ENCODE measurements around the gene KCNH1.
A peak's percentile ranks its signal among the peaks of the same experiment; 100 is the strongest.

Gene KCNH1

GRCh38 chr1:211133836-211134669 lies at the start of gene KCNH1:
Gene KCNH1 (minus strand): TSS chr1:211134148. CDS start chr1:211133945, 203 bp downstream.
- H3K27me3 Mint-ChIP-seq = peaks cover 41% of the 10 kb centered on the region
- H3K9me3 Mint-ChIP-seq = no peaks in the 10 kb centered on the region
- peaks cover 8% of the 10 kb centered on the region for H3K4me1 Mint-ChIP-seq
- CTCF ChIA-PET = interaction anchor here (0.6 to 4.8 kb wide), 17 partner anchors 9 to 739 kb away, joined by 3 to 43 read pairs (median 3); no protein-coding TSS in a partner anchor
- peak; percentile 79 for DNase-seq
- no peaks in the 10 kb centered on the region for H3K36me3 Mint-ChIP-seq
- no peak within 1 kb of the TSS for H3K27ac Mint-ChIP-seq
- H3K4me3 Mint-ChIP-seq = peak within 1 kb of the TSS; percentile 54

- no peaks in the 10 kb centered on the region for H3K36me3 Mint-ChIP-seq
- H3K9me3 Mint-ChIP-seq = no peaks in the 10 kb centered on the region
- no peaks in the 10 kb centered on the region for H3K27me3 Mint-ChIP-seq
- no peak overlapping the region for H3K27ac Mint-ChIP-seq
- CTCF ChIA-PET = interaction anchor here (0.6 kb wide), 2 partner anchors 46 to 761 kb away, joined by 3 to 4 read pairs; no protein-coding TSS in a partner anchor
- DNase-seq = no peak
- H3K4me1 Mint-ChIP-seq = no peaks in the 10 kb centered on the region
- no peak overlapping the region for H3K4me3 Mint-ChIP-seq
Measured at GRCh38 chr1:211182746-211183145, 48.8 kb upstream of the KCNH1 start.

- H3K27me3 Mint-ChIP-seq = no peaks in the 10 kb centered on the region
- CTCF ChIA-PET = no interaction called here
- H3K4me1 Mint-ChIP-seq = no peaks in the 10 kb centered on the region
- DNase-seq = no peak
- H3K9me3 Mint-ChIP-seq = peaks cover 9% of the 10 kb centered on the region
- no peaks in the 10 kb centered on the region for H3K36me3 Mint-ChIP-seq
- H3K27ac Mint-ChIP-seq = no peak overlapping the region
- no peak overlapping the region for H3K4me3 Mint-ChIP-seq
Measured at GRCh38 chr1:211174375-211174774, 40.4 kb upstream of the KCNH1 start.

GRCh38 chr1:211172657-211173056 lies 38.7 kb upstream of the KCNH1 start:
- Mint-ChIP-seq H3K9me3 (peaks cover 20% of the 10 kb centered on the region), H3K4me3 (no peak overlapping the region), H3K36me3 (no peaks in the 10 kb centered on the region), H3K4me1 (no peaks in the 10 kb centered on the region), H3K27ac (no peak overlapping the region), H3K27me3 (no peaks in the 10 kb centered on the region)
- DNase-seq = no peak
- CTCF ChIA-PET = no interaction called here

- H3K27me3 Mint-ChIP-seq = no peaks in the 10 kb centered on the region
- DNase-seq = no peak
- no peaks in the 10 kb centered on the region for H3K4me1 Mint-ChIP-seq
- H3K36me3 Mint-ChIP-seq = no peaks in the 10 kb centered on the region
- no peak overlapping the region for H3K27ac Mint-ChIP-seq
- CTCF ChIA-PET = no interaction called here
- H3K9me3 Mint-ChIP-seq = peaks cover 20% of the 10 kb centered on the region
- H3K4me3 Mint-ChIP-seq = no peak overlapping the region
Measured at GRCh38 chr1:211169353-211169752, 35.4 kb upstream of the KCNH1 start.

GRCh38 chr1:211158866-211159265 lies 24.9 kb upstream of the KCNH1 start:
- H3K4me3 Mint-ChIP-seq = no peak overlapping the region
- H3K27ac Mint-ChIP-seq = no peak overlapping the region
- CTCF ChIA-PET = no interaction called here
- H3K4me1 Mint-ChIP-seq = peaks cover 5% of the 10 kb centered on the region
- H3K9me3 Mint-ChIP-seq = peaks cover 17% of the 10 kb centered on the region
- H3K27me3 Mint-ChIP-seq = no peaks in the 10 kb centered on the region
- H3K36me3 Mint-ChIP-seq = no peaks in the 10 kb centered on the region
- DNase-seq = no peak

GRCh38 chr1:211155040-211155439 lies 21.1 kb upstream of the KCNH1 start:
- Mint-ChIP-seq H3K4me1 (peaks cover 5% of the 10 kb centered on the region), H3K27me3 (no peaks in the 10 kb centered on the region), H3K9me3 (peaks cover 17% of the 10 kb centered on the region), H3K4me3 (no peak overlapping the region), H3K36me3 (no peaks in the 10 kb centered on the region), H3K27ac (no peak overlapping the region)
- DNase-seq = no peak
- CTCF ChIA-PET = interaction anchor here (0.9 kb wide), 1 partner anchor 11 kb away, joined by 3 read pairs; no protein-coding TSS in a partner anchor

GRCh38 chr1:211153932-211154331 lies 20.0 kb upstream of the KCNH1 start:
- DNase-seq = no peak
- Mint-ChIP-seq H3K27ac (no peak overlapping the region), H3K4me1 (peaks cover 5% of the 10 kb centered on the region), H3K27me3 (no peaks in the 10 kb centered on the region), H3K4me3 (no peak overlapping the region), H3K9me3 (peaks cover 15% of the 10 kb centered on the region), H3K36me3 (no peaks in the 10 kb centered on the region)
- CTCF ChIA-PET = interaction anchor here (0.7 kb wide), 1 partner anchor 1775 kb away, joined by 4 read pairs; no protein-coding TSS in a partner anchor

GRCh38 chr1:211148366-211148765 lies 14.4 kb upstream of the KCNH1 start:
- H3K4me3 Mint-ChIP-seq = no peak overlapping the region
- peaks cover 9% of the 10 kb centered on the region for H3K27me3 Mint-ChIP-seq
- no peak for DNase-seq
- CTCF ChIA-PET = no interaction called here
- no peaks in the 10 kb centered on the region for H3K9me3 Mint-ChIP-seq
- no peaks in the 10 kb centered on the region for H3K4me1 Mint-ChIP-seq
- H3K36me3 Mint-ChIP-seq = no peaks in the 10 kb centered on the region
- no peak overlapping the region for H3K27ac Mint-ChIP-seq

- H3K9me3 Mint-ChIP-seq = no peaks in the 10 kb centered on the region
- H3K27me3 Mint-ChIP-seq = peaks cover 13% of the 10 kb centered on the region
- CTCF ChIA-PET = interaction anchor here (1.3 kb wide), 1 partner anchor 12 kb away, joined by 7 read pairs; the partner anchor contains the start of gene KCNH1
- H3K36me3 Mint-ChIP-seq = no peaks in the 10 kb centered on the region
- H3K27ac Mint-ChIP-seq = no peak overlapping the region
- H3K4me3 Mint-ChIP-seq = no peak overlapping the region
- H3K4me1 Mint-ChIP-seq = no peaks in the 10 kb centered on the region
- DNase-seq = no peak
Measured at GRCh38 chr1:211145944-211146343, 12.0 kb upstream of the KCNH1 start.

- Mint-ChIP-seq H3K27ac (no peak overlapping the region), H3K9me3 (no peaks in the 10 kb centered on the region), H3K4me3 (no peak overlapping the region), H3K27me3 (peaks cover 48% of the 10 kb centered on the region), H3K4me1 (peaks cover 8% of the 10 kb centered on the region), H3K36me3 (no peaks in the 10 kb centered on the region)
- no peak for DNase-seq
- CTCF ChIA-PET = interaction anchor here (0.7 to 4.8 kb wide), 13 partner anchors 112 to 761 kb away, joined by 3 to 43 read pairs (median 4); partner anchors contain the start of gene RCOR3
Measured at GRCh38 chr1:211135342-211135950, 1.5 kb upstream of the KCNH1 start.

- no peak for DNase-seq
- CTCF ChIA-PET = interaction anchor here (0.9 to 4.8 kb wide), 14 partner anchors 9 to 729 kb away, joined by 3 to 43 read pairs (median 4); no protein-coding TSS in a partner anchor
- H3K27ac Mint-ChIP-seq = no peak overlapping the region
- H3K9me3 Mint-ChIP-seq = no peaks in the 10 kb centered on the region
- H3K36me3 Mint-ChIP-seq = no peaks in the 10 kb centered on the region
- H3K4me1 Mint-ChIP-seq = peaks cover 8% of the 10 kb centered on the region
- H3K4me3 Mint-ChIP-seq = peak overlapping the region; percentile 54
- peaks cover 42% of the 10 kb centered on the region for H3K27me3 Mint-ChIP-seq
Measured at GRCh38 chr1:211133393-211133835, 534 bp downstream of the KCNH1 start.

- H3K4me3 Mint-ChIP-seq = no peak overlapping the region
- H3K4me1 Mint-ChIP-seq = peaks cover 8% of the 10 kb centered on the region
- no peak for DNase-seq
- H3K27me3 Mint-ChIP-seq = peaks cover 39% of the 10 kb centered on the region
- CTCF ChIA-PET = interaction anchor here (1.7 to 4.8 kb wide), 6 partner anchors 13 to 728 kb away, joined by 5 to 43 read pairs (median 16); no protein-coding TSS in a partner anchor
- H3K9me3 Mint-ChIP-seq = no peaks in the 10 kb centered on the region
- no peak overlapping the region for H3K27ac Mint-ChIP-seq
- no peaks in the 10 kb centered on the region for H3K36me3 Mint-ChIP-seq
Measured at GRCh38 chr1:211132721-211133392, 1.1 kb downstream of the KCNH1 start.

- Mint-ChIP-seq H3K27ac (no peak overlapping the region), H3K4me3 (no peak overlapping the region)
- CTCF ChIA-PET = no interaction called here
Measured at GRCh38 chr1:211129776-211130175, 4.2 kb downstream of the KCNH1 start.

More at GRCh38 chr1:211129776-211130175, 4.2 kb downstream of the KCNH1 start:
- peaks cover 8% of the 10 kb centered on the region for H3K4me1 Mint-ChIP-seq
- no peaks in the 10 kb centered on the region for H3K36me3 Mint-ChIP-seq
- no peak for DNase-seq
- H3K9me3 Mint-ChIP-seq = no peaks in the 10 kb centered on the region
- peaks cover 39% of the 10 kb centered on the region for H3K27me3 Mint-ChIP-seq

All from activated naive CD4-positive, alpha-beta T cell treated with anti-CD3 and anti-CD28 coated beads, Interleukin-2, amount 10 ng/mL, durations not matched to agents 7 days and 5 days (primary cell).